Suprapubic skin (tissue), 4 donors: ENCODE measurements around the gene GRIK4. TPM values are rescaled to one million over a fixed set of nuclear protein-coding genes. Genes with fewer than 3 reads are reported as not detected.

ENCODE experiments used
- DNase-seq, 2 donors: peaks; one replicate each; pipeline ENCODE4 v3.0.0-alpha.2; 2019; ENCODE audit warnings: low spot score in 2 of 2
- H3K27ac ChIP-seq: fragments of 200-600 bp; sonication (generic); one replicate; pipeline ENCODE4 v1.5.1; 2019
- H3K27me3 ChIP-seq: fragments of 200-600 bp; sonication (generic); one replicate; pipeline ENCODE4 v1.5.1; 2019
- H3K36me3 ChIP-seq: fragments of 200-600 bp; sonication (generic); one replicate; pipeline ENCODE4 v1.5.1; 2019
- H3K4me1 ChIP-seq: fragments of 200-600 bp; sonication (generic); one replicate; pipeline ENCODE4 v1.5.1; 2019
- H3K4me3 ChIP-seq: fragments of 200-600 bp; sonication (generic); one replicate; pipeline ENCODE4 v1.5.1; 2019; ENCODE audit warnings: mild to moderate bottlenecking
- H3K9me3 ChIP-seq: fragments of 200-600 bp; sonication (generic); one replicate; pipeline ENCODE4 v1.5.1; 2019
- EP300 ChIP-seq: sonication (generic); formaldehyde crosslinking; IDR thresholded peaks from one replicate; pipeline ENCODE4 v1.6.1; 2017; ENCODE audit warnings: antibody characterized with exemption
- POLR2A ChIP-seq, 2 donors: fragments of 450-650 bp; IDR thresholded peaks; one replicate each; pipeline ENCODE4 v1.6.1; 2017; ENCODE audit warnings: antibody characterized with exemption in 2 of 2, mild to moderate bottlenecking in 2 of 2, moderate library complexity in 2 of 2
- POLR2AphosphoS5 ChIP-seq, 3 donors: sonication (generic); formaldehyde crosslinking; IDR thresholded peaks; one replicate each; pipeline ENCODE4 v1.6.1; 2017; ENCODE audit warnings: antibody characterized with exemption in 3 of 3
- WGBS: methylation state at CpG from one replicate; pipeline ENCODE4 v1.1.5; 2018; 5-methylcytosine and 5-hydroxymethylcytosine counted together
- total RNA-seq, 4 donors: library from RNA; depleted of rRNA; stranded (reverse); fragments of >200 nt; gene quantifications; one replicate each; pipeline ENCODE4 v1.1.0, GENCODE V29; 2016
- TF ChIP-seq, protein P1 (sequence below), 2 donors: fragments of 200-600 bp in 1 of 2; fragments of 450-650 bp in 1 of 2; sonication (generic) in 1 of 2; IDR thresholded peaks; one replicate each; pipeline ENCODE4 v1.5.1; 2016 to 2019; ENCODE audit warnings: antibody characterized with exemption in 2 of 2, mild to moderate bottlenecking in 1 of 2, moderate library complexity in 1 of 2

The GRIK4 gene
- total RNA-seq, 4 donors from 2014 or later = 0.24 TPM; not detected in 3

DNA sequence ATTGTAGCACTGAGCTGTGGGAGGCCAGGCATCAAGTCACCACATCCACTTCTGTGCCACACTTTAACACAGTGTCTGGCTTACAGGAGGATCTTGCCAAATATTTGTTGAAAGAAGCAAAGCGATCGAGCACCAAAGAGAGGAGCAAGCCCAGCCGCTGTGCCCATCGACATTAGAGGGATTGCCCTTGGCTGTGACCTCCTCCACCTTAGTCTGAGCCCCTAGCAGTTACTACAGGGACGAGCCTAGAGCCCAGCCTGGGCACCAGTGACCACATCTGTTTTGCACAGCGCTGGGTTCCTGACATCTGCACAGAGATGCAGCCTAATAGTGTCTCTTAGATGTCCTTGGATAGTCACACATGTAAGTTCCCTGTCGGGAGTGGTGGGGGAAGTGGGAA, 17.7 kb downstream of the GRIK4 start:
- WGBS = 90% methylated on average over 6 of the region's 7 CpGs
- peaks cover 7% of the 10 kb centered on the region for H3K4me1 ChIP-seq
- no peak for TF ChIP-seq POLR2A (IDR thresholded peaks at IDR 0.05)
- no peaks in the 10 kb centered on the region for H3K9me3 ChIP-seq
- no peaks in the 10 kb centered on the region for H3K36me3 ChIP-seq
- DNase-seq = no peak
- H3K4me3 ChIP-seq = no peak overlapping the region
- H3K27ac ChIP-seq = no peak overlapping the region
- peaks cover 6% of the 10 kb centered on the region for H3K27me3 ChIP-seq

DNA sequence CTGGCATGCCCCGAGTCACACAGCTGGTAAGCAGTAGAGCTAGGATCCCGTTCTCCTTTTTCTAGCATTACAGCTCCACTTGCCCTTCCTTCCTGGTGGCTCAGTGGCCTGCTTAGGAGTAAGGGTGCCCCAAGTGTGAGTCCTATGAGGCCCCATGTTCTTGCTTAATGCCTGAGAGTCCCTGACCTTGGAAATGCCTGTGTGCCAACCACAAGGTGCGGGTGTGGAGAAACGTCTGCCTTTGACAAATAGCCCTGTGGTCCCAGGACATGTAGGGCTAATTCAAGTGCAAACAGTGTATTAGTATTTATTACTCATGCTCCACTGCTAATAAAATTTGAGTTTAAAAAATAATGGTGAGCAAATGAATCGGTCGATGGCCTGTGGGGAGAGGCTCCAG, 18.4 kb downstream of the GRIK4 start:
- WGBS = 83% methylated on average over 6 of the region's 6 CpGs
- H3K27ac ChIP-seq = no peak overlapping the region
- no peaks in the 10 kb centered on the region for H3K36me3 ChIP-seq
- H3K27me3 ChIP-seq = peaks cover 12% of the 10 kb centered on the region
- H3K9me3 ChIP-seq = no peaks in the 10 kb centered on the region
- peaks cover 7% of the 10 kb centered on the region for H3K4me1 ChIP-seq
- no peak overlapping the region for H3K4me3 ChIP-seq
- no peak for DNase-seq
- TF ChIP-seq POLR2A (IDR thresholded peaks at IDR 0.05) (no peak), POLR2AphosphoS5 (IDR thresholded peaks at IDR 0.05) (no peak), EP300 (no peak)
- TF ChIP-seq, protein P1, sequence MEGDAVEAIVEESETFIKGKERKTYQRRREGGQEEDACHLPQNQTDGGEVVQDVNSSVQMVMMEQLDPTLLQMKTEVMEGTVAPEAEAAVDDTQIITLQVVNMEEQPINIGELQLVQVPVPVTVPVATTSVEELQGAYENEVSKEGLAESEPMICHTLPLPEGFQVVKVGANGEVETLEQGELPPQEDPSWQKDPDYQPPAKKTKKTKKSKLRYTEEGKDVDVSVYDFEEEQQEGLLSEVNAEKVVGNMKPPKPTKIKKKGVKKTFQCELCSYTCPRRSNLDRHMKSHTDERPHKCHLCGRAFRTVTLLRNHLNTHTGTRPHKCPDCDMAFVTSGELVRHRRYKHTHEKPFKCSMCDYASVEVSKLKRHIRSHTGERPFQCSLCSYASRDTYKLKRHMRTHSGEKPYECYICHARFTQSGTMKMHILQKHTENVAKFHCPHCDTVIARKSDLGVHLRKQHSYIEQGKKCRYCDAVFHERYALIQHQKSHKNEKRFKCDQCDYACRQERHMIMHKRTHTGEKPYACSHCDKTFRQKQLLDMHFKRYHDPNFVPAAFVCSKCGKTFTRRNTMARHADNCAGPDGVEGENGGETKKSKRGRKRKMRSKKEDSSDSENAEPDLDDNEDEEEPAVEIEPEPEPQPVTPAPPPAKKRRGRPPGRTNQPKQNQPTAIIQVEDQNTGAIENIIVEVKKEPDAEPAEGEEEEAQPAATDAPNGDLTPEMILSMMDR (IDR thresholded peaks at IDR 0.05) = no peak

DNA sequence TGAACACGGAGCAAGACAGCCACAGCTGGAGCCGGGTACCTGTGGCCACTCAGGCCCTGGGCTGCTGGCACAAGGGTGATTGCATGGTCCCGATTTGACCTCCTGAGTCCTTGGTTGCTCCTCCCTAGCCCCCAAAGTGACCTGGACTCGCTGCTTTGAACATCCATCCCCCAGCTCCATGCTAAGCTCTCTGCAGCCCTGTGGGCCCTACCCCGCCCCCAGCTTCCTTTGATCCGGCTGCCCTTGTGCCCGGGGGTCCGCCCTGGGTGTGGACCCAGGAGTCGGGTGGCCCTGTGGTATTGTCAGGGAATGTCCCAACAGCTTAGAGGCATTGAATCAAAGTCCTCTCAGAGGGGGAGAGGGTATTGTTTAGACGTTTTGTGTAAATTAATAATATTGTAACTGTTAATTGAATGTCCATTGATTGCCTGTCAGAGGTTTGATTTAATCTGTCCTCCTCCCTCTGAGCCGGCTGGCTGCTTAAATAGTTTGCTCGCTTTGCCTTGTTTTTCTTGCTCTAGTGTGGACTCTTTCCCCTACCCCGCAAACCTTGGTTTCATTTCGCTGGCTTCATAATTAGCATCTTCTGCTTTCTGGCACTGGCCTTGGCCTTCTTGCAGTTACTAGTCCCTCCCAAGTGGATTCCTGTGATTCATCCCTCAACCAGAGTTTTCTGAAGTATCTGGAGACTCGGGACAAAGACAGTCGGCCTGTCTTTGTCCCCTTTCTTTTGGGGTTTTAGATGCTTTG, 20.7 kb downstream of the GRIK4 start:
- H3K4me3 ChIP-seq = no peak overlapping the region
- no peak for DNase-seq
- no peaks in the 10 kb centered on the region for H3K9me3 ChIP-seq
- H3K27me3 ChIP-seq = peaks cover 6% of the 10 kb centered on the region
- H3K4me1 ChIP-seq = peaks cover 3% of the 10 kb centered on the region
- 51% methylated on average over 13 of the region's 16 CpGs for WGBS
- no peak overlapping the region for H3K27ac ChIP-seq
- H3K36me3 ChIP-seq = no peaks in the 10 kb centered on the region
- TF ChIP-seq, protein P1 (IDR thresholded peaks at IDR 0.05) = no peak
- TF ChIP-seq EP300 = no peak
- TF ChIP-seq POLR2A (IDR thresholded peaks at IDR 0.05) = no peak
- TF ChIP-seq POLR2AphosphoS5 (IDR thresholded peaks at IDR 0.05) = no peak

DNA sequence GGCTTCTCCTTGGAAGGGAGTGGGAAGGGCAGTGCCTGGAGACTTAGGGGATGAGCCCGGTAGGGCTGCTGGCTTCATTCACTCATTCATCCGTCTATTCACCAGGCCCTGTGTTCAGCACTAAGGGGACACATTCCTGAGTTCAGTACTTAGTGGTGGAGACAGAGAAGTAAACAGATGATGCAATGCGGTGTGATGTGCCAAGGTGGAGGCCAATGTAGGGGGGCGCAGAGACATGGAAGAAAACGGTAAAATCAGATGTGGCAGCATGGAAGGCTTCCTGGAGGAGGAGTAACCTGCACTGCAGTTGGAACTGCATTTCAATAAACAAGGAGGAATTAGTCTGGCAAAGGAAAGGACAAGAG, 21.3 kb downstream of the GRIK4 start:
- H3K27ac ChIP-seq = no peak overlapping the region
- no peaks in the 10 kb centered on the region for H3K9me3 ChIP-seq
- no peak for TF ChIP-seq POLR2AphosphoS5 (IDR thresholded peaks at IDR 0.05)
- TF ChIP-seq, protein P1 (IDR thresholded peaks at IDR 0.05) = no peak
- TF ChIP-seq EP300 = no peak
- TF ChIP-seq POLR2A (IDR thresholded peaks at IDR 0.05) = no peak
- no peak overlapping the region for H3K4me3 ChIP-seq
- H3K27me3 ChIP-seq = peaks cover 6% of the 10 kb centered on the region
- WGBS = 57% methylated on average over 5 of the region's 5 CpGs
- H3K4me1 ChIP-seq = no peaks in the 10 kb centered on the region
- DNase-seq = no peak
- no peaks in the 10 kb centered on the region for H3K36me3 ChIP-seq

DNA sequence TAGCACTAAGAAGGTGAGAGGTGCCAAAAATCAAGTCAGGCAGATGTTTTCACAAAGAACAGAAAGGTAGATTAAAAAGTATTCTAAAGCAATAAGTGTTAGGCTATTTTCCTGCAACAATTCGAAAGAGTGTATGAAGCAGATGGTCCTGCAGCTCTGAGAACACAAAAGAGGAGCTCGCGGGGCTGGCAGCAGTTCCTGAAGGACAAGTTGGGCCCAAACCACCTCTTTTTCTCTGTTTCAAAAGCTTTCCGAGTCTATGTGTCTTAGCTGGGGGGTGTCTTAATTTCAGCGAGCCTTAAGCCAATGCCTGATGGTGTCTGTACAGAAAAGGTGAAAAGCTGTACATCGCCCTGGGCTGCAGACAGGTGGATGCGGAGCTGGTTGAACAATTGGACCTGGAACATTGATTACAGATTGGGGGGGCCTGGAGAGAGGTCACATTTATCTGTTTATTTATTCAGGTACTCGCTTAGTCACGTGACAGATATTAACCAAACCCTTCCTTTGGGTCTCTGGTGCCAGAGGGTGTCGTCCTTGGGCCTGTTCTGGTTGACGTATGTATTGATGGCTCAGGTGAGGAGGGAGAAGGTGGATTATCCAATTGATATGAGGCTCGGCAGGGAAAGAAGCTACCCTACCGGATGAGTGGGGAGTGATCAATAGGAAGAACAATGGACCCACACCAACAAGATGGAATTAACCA, 24.7 kb downstream of the GRIK4 start:
- 88% methylated on average over 13 of the region's 13 CpGs for whole genome bisulfite sequencing
- no peak for DNase-seq
- H3K9me3 ChIP-seq = no peaks in the 10 kb centered on the region
- no peaks in the 10 kb centered on the region for H3K36me3 ChIP-seq
- no peak overlapping the region for H3K4me3 ChIP-seq
- TF ChIP-seq, protein P1 (IDR thresholded peaks at IDR 0.05) = no peak
- no peak for TF ChIP-seq EP300
- no peak for TF ChIP-seq POLR2A (IDR thresholded peaks at IDR 0.05)
- no peak for TF ChIP-seq POLR2AphosphoS5 (IDR thresholded peaks at IDR 0.05)
- H3K27ac ChIP-seq = no peak overlapping the region
- peaks cover 6% of the 10 kb centered on the region for H3K27me3 ChIP-seq
- H3K4me1 ChIP-seq = no peaks in the 10 kb centered on the region
